Stomach (tissue), 4 donors: Measurements from ENCODE around the gene TIE1.
A peak's percentile ranks its signal among the peaks of the same experiment; 100 is the strongest.

Source experiments
- CTCF ChIP-seq, 7 experiments: fragments of 450-650 bp in 4 of 7; fragments of 200-600 bp in 3 of 7; sonication (generic) in 3 of 7; IDR thresholded peaks; one replicate each; pipeline ENCODE4 v1.5.1; 2016 to 2019; ENCODE audit warnings: antibody characterized with exemption in 7 of 7, control low read depth in 2 of 7, mild to moderate bottlenecking in 1 of 7
- POLR2AphosphoS5 ChIP-seq, 3 donors: sonication (generic); formaldehyde crosslinking; IDR thresholded peaks; one replicate each; pipeline ENCODE4 v1.6.1; 2016; ENCODE audit warnings: antibody characterized with exemption in 3 of 3

GRCh38 chr1:43270421-43271095 is 30.2 kb upstream of the TIE1 start:
- TF ChIP-seq POLR2AphosphoS5 (IDR thresholded peaks at IDR 0.05) (peak in 2 of 3 donors; percentile 81 to 90), CTCF (IDR thresholded peaks at IDR 0.05) (no peak)
